Skin of body (tissue), 2 donors: Measurements from ENCODE around the gene PTPRE. TPM values are rescaled to one million over a fixed set of nuclear protein-coding genes. Genes with fewer than 3 reads are reported as not detected.
"Not testable (repeated sequence)": the region's sequence is repeated elsewhere in the genome, so short reads cannot be mapped to it uniquely, and the experiment has no call there.

Source experiments
- DNase-seq: peaks from one replicate; lab custom pipeline; 2025; lab: John Stamatoyannopoulos, UW
- total RNA-seq: library from RNA; depleted of rRNA; stranded (reverse); fragments of >200 nt; gene quantifications from one replicate; pipeline ENCODE4 v1.2.3, GENCODE V29; 2014

The PTPRE gene
- total RNA-seq, 1 donor from 2014 or later: 15.9 TPM

DNA sequence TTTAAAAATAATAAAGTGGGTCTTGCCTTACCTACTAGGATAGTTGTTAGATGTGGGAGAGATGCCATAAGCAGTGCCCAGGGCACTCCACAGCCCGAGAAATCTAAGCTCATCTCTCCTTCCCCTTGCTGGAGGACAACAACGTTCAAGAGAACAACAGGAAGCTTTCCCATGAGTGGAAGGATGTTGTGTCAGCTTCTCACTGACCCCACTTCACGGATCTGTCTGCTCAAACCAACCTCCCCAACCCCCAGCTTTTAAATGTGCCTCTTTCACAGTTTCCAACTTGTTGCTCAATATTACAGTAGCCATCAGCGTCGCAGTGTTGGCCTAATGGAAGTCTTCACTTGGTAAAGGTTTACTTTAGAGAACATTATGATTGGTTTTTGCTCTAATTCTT lies 72.1 kb downstream of the PTPRE start:
- DNase-seq: no peak

DNA sequence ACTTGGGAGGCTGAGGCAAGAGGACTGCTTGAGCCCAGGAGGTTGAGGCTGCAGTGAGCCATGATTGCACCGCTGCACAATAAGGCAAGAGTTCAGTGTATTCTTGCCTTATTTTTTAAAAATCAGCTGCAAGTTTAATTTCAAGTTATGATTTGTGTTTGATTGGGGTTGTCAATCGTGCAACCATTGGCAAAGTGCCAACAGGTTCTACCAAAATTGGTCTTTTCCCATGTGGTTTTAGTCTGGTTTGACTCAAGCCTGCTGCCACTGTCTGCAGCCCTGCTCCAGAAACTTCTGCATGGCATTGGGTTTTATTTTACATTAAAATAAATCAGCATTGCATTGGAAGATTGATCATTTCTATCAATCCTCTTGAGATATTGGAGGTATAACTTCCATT lies 72.7 kb downstream of the PTPRE start:
- DNase-seq: no peak

DNA sequence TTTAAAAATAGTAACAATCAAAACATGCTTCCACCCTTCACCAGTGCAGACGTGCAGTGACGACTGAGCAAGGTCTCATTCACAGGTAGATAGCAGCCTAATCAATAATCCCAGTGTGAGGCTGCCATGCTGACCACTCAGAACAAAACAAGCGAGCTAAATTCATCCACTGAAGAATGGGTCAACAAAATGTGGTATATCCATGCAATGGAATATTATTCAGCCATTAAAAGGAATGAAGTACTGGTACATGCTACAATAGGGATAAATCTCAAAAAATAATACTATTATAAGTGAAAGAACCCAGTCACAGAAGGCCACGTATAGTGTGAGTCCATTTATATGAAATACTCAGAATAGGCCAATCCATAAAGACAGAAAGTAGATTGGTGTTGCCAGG lies 74.0 kb downstream of the PTPRE start:
- no peak for DNase-seq

DNA sequence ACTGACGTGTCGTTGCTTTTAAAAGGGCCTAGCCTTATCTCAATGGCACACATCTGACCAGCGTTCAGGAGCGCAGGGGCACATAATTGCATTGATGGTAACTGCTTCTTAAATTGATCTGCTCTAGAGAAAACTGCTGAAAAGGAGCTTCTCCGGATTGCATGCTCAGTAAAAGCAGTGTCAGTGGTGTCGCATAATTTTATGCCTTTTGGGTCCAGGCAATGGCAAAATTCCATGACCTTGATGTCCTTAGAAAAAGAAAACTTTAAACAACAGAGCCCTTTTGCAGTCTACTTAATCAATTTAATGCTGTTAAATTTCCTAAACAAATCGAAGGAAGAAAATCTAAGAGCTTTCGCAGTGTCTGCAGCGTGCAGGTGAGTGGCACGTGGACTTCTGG lies 75.7 kb downstream of the PTPRE start:
- DNase-seq: no peak

DNA sequence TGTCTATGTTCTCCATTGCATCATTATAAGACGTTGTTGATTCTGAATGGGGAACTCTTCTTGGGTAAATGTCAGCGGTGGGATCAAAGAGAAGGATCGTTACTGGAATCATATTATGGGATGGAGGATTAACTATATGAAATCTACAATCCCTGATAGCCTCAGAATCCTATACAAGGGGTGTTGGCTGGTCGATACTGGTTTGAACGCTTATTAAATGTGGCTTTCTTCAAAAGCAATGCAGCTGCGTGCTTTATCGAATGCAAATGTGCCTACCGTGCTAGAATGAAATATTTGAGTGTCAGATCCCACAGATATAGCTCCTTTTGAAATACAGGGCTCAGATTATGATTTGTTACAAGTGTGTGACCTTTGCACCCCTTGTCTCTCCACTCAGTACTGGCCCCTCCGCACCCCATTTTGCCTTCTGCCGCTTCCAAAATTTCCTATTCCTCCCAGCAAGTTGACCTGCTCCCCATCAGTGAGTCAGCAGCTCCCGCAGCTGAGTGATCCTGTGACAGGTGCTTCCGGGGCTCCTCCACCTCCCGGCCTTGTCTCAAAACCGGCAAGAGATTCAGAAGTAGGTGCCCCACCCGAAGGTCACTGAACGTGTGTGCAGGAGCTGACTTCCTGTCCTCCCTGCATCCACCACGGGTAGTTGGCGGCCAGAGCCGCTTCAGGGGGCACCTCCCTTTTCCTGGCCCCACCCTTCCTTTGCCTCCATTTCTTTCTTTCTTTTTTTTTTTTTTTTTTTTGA lies 76.6 kb downstream of the PTPRE start:
- no peak for DNase-seq

DNA sequence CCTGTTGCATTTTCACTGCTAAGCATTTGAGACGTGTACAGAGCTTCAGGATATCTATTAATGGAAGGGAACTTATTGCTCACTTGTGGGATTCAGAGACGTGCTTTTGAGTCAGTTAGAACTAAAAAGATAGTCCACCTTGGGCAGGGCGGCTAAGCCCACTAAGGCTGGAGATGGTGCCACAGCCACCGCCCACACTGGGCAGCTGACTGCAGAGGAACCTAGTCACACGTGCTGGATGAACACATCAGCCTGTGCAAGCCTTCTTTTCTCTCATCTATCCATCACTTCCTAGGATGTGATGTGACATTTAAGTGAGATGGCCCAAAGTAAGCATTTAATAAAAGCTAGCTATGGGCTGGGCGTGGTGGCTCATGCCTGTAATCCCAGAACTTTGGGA lies 78.0 kb downstream of the PTPRE start:
- no peak for DNase-seq

DNA sequence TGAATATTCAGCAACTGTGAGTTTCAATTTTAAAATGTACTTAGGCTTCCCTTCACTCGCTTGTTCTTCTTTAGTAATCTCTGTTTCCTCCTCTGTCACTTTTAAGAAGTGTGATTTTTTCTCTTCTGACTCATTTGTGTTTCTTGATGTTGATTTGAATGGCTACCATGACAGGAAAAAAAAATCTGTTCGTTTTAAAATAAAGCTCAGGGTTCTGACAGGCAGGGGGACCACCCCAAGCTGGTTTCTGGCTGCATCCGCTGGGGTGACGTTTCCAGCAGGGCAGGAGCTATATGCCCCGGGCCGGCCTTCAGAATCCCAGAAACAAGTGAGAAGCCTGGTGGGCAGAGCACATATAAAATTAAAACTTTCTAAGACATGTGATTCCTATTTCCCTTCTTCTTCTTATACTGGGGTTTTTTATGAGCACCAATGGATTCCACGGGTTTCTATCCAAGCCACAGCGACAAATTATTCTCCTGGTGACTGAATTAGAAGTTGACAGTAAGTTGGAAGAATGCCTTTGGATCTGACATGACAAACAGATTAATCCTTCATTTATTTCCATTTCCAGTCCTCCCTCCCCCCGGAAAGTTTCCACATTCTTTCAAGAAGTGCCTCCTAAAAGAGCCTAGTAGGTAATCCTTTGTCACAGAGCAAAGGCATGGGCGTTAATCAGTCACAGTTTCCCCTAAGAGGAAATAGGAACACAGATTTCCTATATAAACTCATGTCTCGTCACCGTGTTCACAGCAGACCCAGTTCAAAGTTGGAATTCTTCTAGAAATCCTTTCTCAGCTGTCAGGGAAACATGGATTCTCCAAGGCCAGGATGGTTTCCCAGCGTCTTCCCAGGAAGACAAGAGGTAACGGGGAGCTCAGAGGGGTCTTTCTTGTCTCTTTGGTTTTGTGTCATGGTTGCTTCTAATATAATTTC lies 79.9 kb downstream of the PTPRE start:
- DNase-seq: peak; percentile 50

DNA sequence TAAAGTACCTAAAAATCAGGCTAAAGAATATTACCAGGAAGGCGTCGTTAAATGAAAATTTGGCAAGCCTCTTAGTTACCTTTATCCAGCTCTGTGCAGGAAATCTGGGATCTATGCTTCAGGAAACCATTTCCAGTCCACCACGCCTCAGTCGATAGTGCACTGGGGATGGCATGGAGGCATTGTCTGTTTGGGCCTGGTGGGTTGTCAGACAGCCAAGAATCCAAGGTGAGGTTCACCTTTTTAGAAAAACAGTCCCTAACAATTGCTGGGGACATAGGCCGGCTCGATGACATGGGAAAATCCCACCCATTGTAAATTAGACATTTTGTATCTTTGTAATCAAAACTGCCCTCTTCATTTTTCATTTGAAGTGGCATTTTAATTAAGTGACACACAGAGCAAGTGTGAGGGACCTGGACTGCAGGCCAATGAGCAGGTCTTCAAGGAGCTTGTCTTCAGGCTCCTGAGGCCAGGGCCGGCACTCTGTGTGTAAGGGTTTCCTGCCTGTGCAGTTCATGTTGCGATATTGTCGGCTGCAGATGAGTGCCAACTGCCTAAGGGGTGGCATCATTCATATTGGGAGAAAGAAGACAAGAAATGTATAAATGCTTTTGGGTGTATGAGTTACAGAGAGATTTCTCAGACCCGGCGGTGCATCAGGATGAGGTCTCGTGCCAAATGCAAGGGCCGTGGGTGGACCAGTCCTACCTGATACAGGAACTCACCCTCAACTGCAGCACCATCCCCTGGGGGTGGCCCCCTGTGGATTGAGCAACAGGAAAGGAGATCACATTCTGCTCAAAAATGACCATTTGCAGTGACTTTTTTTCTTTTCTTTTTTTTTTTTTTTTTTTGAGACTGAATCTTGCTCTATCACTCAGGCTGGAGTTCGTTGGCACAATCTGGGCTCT lies 80.8 kb downstream of the PTPRE start:
- DNase-seq: no peak

DNA sequence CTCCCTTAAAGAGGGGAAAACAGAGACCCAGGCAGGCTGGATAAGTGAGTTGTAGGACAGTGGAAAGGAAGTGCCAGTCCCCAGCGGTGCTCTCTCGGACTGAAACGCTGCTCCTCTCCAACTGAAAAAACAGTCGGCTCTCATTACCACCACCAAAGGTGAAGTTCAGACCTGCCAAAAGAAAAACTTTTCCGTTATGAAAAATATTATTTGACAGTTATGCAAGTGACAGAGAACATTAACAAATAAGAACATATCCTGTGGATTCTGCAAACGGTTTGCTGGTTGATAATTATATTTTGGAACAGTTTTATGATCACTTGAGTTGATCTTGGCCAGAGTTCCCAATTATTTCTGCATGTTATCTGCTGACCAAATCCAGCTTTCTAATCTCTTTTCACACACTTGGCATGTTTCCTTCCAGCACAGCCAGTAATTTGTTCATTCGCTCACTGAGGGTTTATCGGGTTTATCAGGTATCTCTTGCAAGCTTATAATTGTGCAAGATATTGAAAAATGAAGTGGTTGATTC lies 82.6 kb downstream of the PTPRE start:
- DNase-seq: no peak

DNA sequence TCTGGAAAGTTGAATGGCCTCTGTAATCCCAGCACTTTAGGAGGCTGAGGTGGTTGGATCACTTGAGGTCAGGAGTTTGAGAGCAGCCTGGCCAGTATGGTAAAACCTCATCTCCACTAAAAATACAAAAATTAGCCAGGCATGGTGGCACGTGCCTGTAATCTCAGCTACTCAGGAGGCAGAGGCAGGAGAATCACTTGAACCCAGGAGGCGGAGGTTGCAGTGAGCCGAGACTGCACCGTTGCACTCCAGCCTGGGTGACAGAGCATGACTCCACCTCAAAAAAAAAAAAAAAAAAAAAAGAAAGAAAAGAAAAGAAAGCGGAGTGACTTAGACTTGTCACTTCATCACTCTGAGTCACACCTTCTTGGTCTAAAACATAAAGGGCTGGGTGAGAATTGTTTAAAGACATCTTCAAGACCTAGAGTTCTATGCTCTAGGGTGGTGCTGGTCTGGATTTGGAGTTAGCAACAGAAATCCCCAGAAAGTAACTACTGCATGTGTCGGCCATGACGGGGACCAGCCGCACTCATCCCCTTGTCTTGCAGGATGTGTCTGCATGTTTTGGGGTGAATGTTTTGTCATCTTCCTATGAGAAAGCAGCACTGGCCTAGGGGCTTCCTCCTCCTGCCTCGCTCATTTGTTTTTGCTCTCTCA lies 83.4 kb downstream of the PTPRE start:
- DNase-seq: not testable (repeated sequence)

DNA sequence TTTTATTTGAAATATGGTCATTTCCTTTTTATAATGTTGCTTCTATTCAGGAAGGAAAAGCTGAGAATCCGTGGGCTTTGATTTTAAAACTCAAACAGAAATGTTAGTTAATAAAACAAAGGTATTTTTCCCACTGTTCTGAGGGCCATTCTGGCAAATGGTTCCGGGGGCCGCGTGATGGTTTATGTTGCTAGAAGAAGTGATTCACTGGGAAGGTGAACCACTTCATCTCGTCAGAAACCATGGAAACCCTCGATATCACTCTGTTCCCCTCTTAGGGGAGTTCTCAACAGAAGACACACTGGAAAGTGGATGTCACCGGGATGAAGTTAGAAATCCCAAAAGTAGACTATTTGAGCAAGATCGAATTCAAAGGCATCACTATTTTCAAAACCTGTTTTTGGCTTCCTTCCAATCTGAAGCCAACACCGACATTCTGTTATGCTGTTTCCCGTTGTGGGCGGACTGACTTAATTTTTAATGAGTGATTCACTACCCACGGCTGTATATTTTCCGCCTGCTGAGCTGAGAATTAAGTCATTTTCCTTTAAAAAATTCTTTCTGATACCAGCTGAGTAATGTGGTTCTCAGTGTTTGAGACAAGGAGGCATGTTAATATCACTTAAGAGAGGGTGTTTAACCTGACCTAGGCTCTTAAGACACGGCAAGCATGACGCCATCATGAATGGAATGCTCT lies 84.1 kb downstream of the PTPRE start:
- peak; percentile 48 for DNase-seq

DNA sequence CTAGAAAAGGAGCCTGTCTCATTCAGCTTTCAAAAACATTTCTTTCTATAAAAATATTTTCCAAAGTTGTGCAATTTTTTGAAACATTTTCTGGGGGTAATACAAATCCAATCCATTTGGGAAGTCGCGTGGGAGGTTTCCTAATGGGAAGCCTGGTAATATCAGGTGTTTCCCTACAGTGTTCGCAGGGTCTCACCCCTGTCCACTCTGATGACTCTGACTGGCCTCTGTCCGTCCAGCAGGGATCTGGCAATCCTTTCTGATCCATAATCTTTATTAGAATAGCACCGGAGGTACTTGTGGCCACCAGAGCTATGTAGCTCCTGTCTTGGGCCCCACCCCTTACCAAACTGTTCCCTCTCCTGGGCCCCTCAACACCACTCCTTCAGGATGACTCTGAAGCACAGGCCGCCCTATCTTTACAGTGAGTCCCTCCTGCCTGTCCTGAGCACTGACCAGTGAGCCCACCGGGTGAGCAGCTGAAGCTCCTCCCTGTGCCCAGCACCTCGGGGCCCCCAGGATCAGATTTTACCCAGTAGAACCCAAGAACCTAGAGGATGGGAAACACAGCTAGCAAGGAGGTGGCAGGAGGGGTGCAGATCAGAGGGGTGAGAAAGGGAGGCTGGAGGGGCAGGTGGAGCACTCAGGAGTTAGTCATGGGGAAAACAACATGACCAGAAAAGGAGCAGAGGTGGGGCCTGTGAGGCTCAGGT lies 84.8 kb downstream of the PTPRE start:
- no peak for DNase-seq

DNA sequence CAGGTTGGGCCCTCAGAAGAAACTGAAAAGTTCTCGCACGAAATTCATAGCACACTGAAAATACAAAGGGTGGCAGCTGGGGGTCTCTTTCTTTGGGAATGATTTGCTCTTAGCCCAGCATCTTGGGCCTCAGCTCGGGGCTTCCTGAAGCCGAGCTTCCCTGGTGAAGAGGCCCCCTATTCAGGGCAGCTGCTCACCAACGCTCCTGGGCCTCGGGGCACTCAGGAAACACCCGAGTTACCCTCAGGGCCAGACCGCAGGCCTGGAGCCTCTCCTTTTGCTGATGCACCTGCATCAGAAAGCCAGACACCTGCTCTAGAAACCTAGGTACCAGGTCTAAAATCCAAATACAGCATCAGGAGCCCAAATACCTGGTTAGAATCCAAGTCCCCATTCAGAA lies 85.5 kb downstream of the PTPRE start:
- no peak for DNase-seq

DNA sequence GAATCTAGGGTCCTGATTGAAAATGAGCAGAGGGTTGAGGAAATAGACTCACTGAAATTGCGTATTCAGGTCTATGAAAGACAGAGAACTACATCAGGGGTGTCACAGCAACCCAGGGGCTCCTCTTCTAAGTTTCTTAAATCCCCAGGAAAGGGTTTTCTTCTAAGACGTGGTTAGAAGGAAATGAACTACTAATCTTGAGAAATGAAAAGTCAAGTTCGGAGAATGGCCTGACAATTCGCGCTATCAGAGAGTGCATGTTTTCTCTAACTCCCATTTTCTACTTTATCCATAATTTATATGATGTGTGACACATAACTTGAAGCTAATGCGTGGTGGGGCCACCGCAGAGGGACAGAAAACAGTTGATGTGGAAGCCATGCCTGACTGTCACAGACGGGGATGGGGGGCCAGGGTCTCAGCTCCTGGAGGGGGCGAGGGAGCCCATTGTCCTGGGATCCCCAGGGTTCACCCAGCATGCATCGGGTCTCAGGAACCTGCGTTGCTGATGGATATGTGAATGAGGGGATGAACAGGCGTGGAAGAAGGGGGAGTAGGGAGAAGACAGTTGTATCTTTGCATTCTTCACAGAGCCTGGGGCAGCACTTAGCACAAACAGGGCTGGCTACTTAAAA lies 86.3 kb downstream of the PTPRE start:
- no peak for DNase-seq

DNA sequence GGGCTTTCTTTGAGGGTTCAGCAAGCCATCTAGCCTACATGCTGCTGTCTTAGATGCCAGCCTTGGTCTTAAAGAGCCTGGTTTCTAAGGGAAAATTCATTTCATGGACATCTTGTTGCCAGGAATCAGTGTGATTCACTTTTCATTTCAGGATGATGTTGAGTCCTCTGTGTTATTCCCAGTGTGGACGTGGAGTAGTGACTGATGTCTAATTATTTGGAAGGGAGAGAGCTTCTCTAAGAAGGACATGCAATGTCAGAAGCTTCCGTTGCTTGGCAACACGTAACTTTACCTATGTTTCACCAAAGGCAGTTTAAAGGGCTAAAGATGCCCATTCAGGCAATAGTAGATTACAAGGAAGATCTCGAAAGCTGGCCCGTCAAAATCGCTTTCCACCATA lies 89.0 kb downstream of the PTPRE start:
- DNase-seq: no peak

DNA sequence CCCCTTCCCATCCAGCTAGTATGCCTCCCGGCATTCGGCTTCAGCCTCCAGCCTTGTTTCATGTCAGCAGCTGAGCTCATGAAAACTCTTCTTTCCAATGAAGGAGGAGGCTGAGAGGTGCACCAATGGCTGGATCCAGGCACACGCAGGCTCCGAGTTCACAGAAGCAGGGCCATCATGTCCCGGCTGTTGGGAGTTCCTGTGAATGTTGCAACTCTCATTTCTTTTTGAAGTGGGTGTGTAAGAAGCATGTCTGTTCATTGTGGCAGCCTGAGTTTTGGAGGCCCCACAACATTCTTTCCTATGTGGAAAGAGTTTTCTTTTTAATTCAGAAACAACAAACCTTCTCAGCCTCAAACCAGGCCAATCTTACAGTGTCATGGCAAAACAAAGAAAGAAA lies 89.7 kb downstream of the PTPRE start:
- no peak for DNase-seq

DNA sequence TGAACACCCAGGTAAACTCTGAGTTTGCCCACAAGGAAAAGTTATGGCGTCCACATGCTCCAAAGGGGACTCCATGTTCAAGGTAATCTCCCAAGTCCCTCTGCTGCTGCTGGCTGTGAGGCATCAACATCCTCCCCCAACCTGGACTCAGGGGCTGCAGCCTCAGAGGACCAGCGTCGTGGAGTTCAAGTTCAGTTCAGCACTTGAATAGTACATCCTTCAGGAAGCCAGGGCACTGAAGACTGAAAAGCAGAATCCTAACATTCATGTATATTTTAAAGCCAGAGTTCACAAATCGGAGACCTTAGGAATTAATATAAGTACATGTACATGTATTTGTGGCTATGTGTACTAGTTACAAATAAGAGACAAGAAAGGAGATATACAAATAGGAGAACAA lies 90.4 kb downstream of the PTPRE start:
- DNase-seq: no peak

DNA sequence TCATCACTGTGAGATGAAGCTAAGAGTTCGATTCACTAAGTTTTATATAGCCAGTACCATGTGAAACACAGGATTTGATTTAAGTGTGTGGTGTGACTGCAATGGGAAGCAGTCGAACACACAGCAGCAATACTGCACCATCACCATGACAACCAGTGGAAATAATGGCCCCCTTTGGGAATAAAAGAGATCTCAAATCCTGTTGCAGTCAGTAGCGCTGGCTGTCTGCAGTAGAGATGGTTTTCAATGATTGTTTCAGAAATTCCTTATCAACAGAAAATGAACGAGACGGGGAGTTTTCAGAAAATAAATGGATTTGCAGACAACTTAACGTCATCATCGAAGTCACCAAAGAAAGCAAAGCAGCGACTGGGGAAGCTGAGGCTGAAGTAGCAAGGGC lies 91.0 kb downstream of the PTPRE start:
- peak; percentile 51 for DNase-seq

DNA sequence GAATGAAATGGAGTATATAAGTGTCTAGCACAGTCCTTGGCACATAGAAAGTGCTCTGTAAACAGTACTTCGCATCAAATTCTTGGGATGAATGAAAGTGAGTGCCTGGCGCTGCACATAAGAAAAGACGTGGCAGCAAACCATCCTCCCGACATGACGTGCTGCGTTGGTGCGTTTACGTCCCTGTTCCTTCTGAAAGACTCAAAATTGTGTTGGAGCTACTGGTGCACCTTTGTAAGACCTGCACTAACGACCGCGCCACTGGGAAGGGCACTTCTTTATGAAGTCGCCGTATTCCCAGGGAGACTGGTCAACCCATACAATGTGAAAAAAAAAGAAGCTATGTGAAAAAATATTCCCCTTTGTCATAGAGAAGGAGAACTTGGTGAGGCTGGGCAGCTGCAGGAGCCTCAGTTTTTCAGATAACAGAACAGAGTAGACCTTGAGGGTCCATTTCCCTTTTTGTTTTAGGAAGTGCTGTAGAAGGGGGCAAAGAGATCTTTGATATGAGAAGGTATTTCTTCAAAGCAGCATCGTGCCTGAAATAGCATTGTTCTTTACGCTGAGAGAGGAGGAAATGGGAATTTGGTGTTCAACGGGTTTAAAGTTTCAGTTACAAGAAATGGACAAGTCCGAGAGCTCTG lies 91.7 kb downstream of the PTPRE start:
- no peak for DNase-seq
